MM.1S (cell line): Measurements from ENCODE around the gene SUMO2.

Experiments
- DNase-seq: peaks from one replicate; pipeline ENCODE4 v3.0.0-alpha.2; 2015
- H2AFZ ChIP-seq: fragments of 300-600 bp; sonication (generic); 2 replicates; pipeline ENCODE4 v1.6.0; 2016; ENCODE audit warnings: antibody characterized with exemption, low read length
- H3F3A ChIP-seq: fragments of 300-600 bp; sonication (generic); 2 replicates; pipeline ENCODE4 v1.6.1; 2016; ENCODE audit warnings: mild to moderate bottlenecking, antibody characterized with exemption, low read length, moderate library complexity, mixed read lengths; ENCODE audit not compliant: insufficient read depth
- H3K27ac ChIP-seq: fragments of 300-600 bp; sonication (generic); 2 replicates; pipeline ENCODE4 v1.5.1; 2016; ENCODE audit warnings: mild to moderate bottlenecking, low read length
- H3K27me3 ChIP-seq: fragments of 300-600 bp; sonication (generic); replicated peaks from 2 replicates; pipeline ENCODE4 v1.6.0; 2016; ENCODE audit warnings: low read length; ENCODE audit not compliant: insufficient read depth
- H3K36me3 ChIP-seq: fragments of 300-600 bp; sonication (generic); replicated peaks from 2 replicates; pipeline ENCODE4 v1.6.1; 2016; ENCODE audit warnings: mild to moderate bottlenecking, low read length, mixed read lengths; ENCODE audit not compliant: insufficient read depth
- H3K4me1 ChIP-seq: fragments of 300-600 bp; sonication (generic); 2 replicates; pipeline ENCODE4 v1.6.1; 2016; ENCODE audit warnings: low read length, mixed read lengths
- H3K4me2 ChIP-seq: fragments of 300-600 bp; sonication (generic); 2 replicates; pipeline ENCODE4 v1.6.0; 2016; ENCODE audit warnings: low read depth, low read length
- H3K4me3 ChIP-seq: fragments of 300-600 bp; sonication (generic); 2 replicates; pipeline ENCODE4 v1.5.1; 2016; ENCODE audit warnings: low read length, mixed read lengths
- H3K79me2 ChIP-seq: fragments of 300-600 bp; sonication (generic); 2 replicates; pipeline ENCODE4 v1.6.1; 2016; ENCODE audit warnings: mixed run types, low read length, mixed read lengths
- H3K9ac ChIP-seq: fragments of 300-600 bp; sonication (generic); 2 replicates; pipeline ENCODE4 v1.6.1; 2016; ENCODE audit warnings: low read length, mixed read lengths
- H3K9me2 ChIP-seq: fragments of 300-600 bp; sonication (generic); replicated peaks from 2 replicates; pipeline ENCODE4 v1.6.1; 2016; ENCODE audit warnings: mild to moderate bottlenecking, low read length, mixed read lengths; ENCODE audit not compliant: insufficient read depth
- H3K9me3 ChIP-seq: fragments of 300-600 bp; sonication (generic); replicated peaks from 2 replicates; pipeline ENCODE4 v1.6.1; 2016; ENCODE audit warnings: mild to moderate bottlenecking, low read length, mixed read lengths; ENCODE audit not compliant: insufficient read depth
- H4K20me1 ChIP-seq: fragments of 300-600 bp; sonication (generic); 2 replicates; pipeline ENCODE4 v1.6.1; 2016; ENCODE audit warnings: mild to moderate bottlenecking, low read length, moderate library complexity, mixed read lengths; ENCODE audit not compliant: insufficient read depth
- EZH2 ChIP-seq: fragments of 300-600 bp; sonication (generic); optimal IDR thresholded peaks from 2 replicates; pipeline ENCODE3; 2017; ENCODE audit warnings: low read depth, mild to moderate bottlenecking, antibody characterized with exemption, low read length, mixed read lengths
- EZH2phosphoT487 ChIP-seq: fragments of 300-600 bp; sonication (generic); IDR thresholded peaks from 2 replicates; pipeline ENCODE4 v1.6.1; 2018; ENCODE audit warnings: antibody characterized with exemption, low read length
- TF ChIP-seq, protein P1 (sequence below): fragments of 300-600 bp; sonication (generic); IDR thresholded peaks from 2 replicates; pipeline ENCODE4 v1.5.1; 2016; ENCODE audit warnings: antibody characterized with exemption, low read length, mixed read lengths

SUMO2 gene

DNA sequence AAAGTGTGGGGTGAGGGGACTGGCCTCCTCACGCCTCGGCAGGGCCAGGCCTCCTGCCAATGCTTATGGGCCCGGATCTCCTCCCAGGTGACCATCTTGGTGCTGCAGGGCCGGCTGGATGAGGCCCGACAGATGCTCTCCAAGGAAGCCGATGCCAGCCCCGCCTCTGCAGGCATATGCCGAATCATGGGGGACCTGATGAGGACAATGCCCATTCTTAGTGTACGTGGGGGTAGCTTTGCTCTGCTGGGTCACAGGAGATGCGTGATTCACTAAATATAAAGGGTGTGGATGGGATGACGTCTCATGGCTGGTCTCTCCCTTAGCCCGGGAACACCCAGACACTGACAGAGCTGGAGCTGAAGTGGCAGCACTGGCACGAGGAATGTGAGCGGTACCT, 42.3 kb upstream of the SUMO2 start:
- H3F3A ChIP-seq: no peaks in the 10 kb centered on the region
- no peak overlapping the region for H2AFZ ChIP-seq
- H3K4me3 ChIP-seq: no peak overlapping the region
- no peak for DNase-seq
- H4K20me1 ChIP-seq: no peaks in the 10 kb centered on the region
- H3K27me3 ChIP-seq: no peaks in the 10 kb centered on the region
- H3K9me2 ChIP-seq: no peaks in the 10 kb centered on the region
- H3K4me1 ChIP-seq: no peaks in the 10 kb centered on the region
- no peak overlapping the region for H3K9ac ChIP-seq
- H3K36me3 ChIP-seq: no peaks in the 10 kb centered on the region; the same call in 1 of the 2 replicates
- no peak overlapping the region for H3K27ac ChIP-seq
- TF ChIP-seq, protein P1, sequence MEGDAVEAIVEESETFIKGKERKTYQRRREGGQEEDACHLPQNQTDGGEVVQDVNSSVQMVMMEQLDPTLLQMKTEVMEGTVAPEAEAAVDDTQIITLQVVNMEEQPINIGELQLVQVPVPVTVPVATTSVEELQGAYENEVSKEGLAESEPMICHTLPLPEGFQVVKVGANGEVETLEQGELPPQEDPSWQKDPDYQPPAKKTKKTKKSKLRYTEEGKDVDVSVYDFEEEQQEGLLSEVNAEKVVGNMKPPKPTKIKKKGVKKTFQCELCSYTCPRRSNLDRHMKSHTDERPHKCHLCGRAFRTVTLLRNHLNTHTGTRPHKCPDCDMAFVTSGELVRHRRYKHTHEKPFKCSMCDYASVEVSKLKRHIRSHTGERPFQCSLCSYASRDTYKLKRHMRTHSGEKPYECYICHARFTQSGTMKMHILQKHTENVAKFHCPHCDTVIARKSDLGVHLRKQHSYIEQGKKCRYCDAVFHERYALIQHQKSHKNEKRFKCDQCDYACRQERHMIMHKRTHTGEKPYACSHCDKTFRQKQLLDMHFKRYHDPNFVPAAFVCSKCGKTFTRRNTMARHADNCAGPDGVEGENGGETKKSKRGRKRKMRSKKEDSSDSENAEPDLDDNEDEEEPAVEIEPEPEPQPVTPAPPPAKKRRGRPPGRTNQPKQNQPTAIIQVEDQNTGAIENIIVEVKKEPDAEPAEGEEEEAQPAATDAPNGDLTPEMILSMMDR: no peak
- no peak for TF ChIP-seq EZH2phosphoT487
- TF ChIP-seq EZH2: no peak
- no peaks in the 10 kb centered on the region for H3K9me3 ChIP-seq
- H3K79me2 ChIP-seq: no peaks in the 10 kb centered on the region; the same call in 1 of the 2 replicates
- H3K4me2 ChIP-seq: no peak overlapping the region

DNA sequence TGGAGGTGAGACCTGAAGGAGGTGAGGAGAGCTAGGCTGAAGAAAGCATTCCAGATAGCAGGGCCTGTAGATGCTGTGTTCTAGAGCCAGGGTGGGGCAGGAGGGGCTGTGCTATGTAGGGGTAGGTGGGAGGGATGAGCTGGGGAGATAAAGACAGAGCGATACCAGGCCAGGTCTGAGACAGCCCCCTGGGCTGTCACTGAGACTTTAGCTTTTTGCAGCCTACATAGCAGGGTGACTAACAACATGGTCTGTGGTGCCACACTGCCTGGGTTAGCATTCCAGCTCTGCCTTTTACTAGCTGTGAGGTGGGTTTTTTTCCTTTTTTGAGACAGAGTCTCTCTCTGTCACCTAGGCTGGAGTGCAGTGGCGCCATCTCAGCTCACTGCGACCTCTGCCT, 37.1 kb upstream of the SUMO2 start:
- Histone ChIP-seq H3K9ac (no peak overlapping the region), H3K27me3 (no peaks in the 10 kb centered on the region), H3K9me2 (no peaks in the 10 kb centered on the region), H3K4me1 (no peaks in the 10 kb centered on the region), H3K36me3 (0 out of 2 replicates have a peak, but pooled peaks cover 5% of the 10 kb centered on the region), H2AFZ (no peak overlapping the region), H3F3A (no peaks in the 10 kb centered on the region), H3K79me2 (peaks cover 6% of the 10 kb centered on the region; the same call in 1 of the 2 replicates), H4K20me1 (no peaks in the 10 kb centered on the region), H3K27ac (no peak overlapping the region), H3K4me3 (no peak overlapping the region), H3K9me3 (no peaks in the 10 kb centered on the region), H3K4me2 (no peak overlapping the region)
- TF ChIP-seq, protein P1: no peak
- no peak for TF ChIP-seq EZH2phosphoT487
- TF ChIP-seq EZH2: no peak
- DNase-seq: no peak

DNA sequence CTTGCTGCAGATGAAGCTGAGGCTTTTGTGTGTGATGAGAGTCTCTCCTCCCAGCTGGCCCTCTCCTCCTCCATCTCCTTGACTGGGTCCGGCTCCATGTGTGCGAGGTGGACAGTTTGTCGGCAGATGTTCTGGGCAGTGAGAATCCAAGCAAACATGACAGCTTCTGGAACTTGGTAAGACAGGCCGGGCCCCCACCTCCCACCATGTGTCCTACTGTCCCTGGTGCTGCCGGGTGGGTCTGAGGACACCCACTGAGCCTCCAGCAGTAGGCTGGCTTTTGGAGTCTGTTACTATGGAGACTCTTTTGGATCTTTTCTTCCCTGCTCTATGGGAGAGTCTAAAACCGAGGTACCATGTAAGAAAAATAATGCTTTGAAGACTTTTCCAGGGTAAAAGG, 35.4 kb upstream of the SUMO2 start:
- Histone ChIP-seq H3K9me2 (no peaks in the 10 kb centered on the region), H3K4me3 (no peak overlapping the region), H3F3A (no peaks in the 10 kb centered on the region), H3K27me3 (no peaks in the 10 kb centered on the region), H2AFZ (no peak overlapping the region), H4K20me1 (no peaks in the 10 kb centered on the region), H3K27ac (no peak overlapping the region), H3K4me1 (no peaks in the 10 kb centered on the region), H3K9ac (no peak overlapping the region), H3K4me2 (no peak overlapping the region), H3K36me3 (peaks cover 5% of the 10 kb centered on the region; the same call in 1 of the 2 replicates), H3K9me3 (no peaks in the 10 kb centered on the region), H3K79me2 (peaks cover 12% of the 10 kb centered on the region)
- TF ChIP-seq EZH2phosphoT487 (no peak), EZH2 (no peak)
- TF ChIP-seq, protein P1: no peak
- no peak for DNase-seq
